A549 treated with dexamethasone at 1 μM for 4 hours (cell line): Measurements from ENCODE around the gene TMSB4X. TPM values are rescaled to one million over a fixed set of nuclear protein-coding genes. Genes with fewer than 3 reads are reported as not detected.

ENCODE experiments used
- total RNA-seq: library from RNA; stranded (reverse); fragments of 200-300 nt; extraction: Qiagen RNA extraction; gene quantifications from 5 replicates; pipeline ENCODE4 v1.2.3, GENCODE V29; 2022

The TMSB4X gene
- total RNA-seq, result 4,205 to 8,148 TPM (median 4,544 TPM) in 5 replicates

DNA sequence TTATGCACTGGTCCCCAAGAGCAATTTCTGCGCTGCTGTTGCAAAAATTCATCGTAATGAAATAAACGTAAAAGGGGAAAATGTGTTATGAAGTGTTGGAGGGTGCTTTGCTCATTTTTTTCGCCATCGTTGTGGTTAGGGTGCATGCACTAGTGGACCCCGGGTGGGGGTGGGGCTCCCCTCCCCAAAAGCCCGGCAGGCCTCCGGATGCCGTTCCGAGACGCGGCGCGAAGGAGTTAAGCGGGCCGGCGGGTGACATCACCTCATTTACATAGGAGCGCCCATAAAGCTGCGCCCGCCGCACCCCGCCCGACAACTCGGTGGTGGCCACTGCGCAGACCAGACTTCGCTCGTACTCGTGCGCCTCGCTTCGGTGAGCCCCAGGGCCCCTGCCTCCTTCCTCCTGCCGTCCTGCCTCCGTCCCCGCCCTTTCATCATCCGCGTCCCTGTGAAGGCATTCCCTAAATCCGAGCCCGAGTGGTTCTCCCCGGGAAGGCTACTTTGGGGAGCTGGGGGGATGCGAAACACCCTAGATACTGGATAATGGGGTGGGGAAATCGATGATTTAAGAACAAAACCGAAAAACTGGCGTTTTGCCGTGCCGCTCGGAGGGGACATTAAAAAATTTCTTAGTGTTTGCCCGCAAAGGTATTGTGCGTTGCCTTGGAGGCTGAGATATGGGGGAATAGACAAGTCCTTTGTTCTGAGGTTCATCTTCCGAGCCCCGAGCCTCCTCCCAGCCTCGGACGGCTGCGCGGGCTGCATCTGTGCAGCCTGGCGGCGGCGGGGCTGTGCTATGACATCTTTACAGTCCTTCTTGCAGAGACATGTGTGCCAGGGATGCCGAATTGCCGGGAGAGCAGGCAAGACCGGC lies at the start of gene TMSB4X:
Gene TMSB4X (plus strand): TSS at position 315 of the 874 bp plus-strand sequence.

Other genes with a start within 250 kb of the TMSB4X start
- 33.5 to 52.9 TPM (median 51.7 TPM) in 5 replicates for gene PRPS2, start 183.7 kb upstream of the TMSB4X start, total RNA-seq
- gene TLR7, start 108.0 kb upstream of the TMSB4X start, total RNA-seq, result not detected in 5 replicates
- not detected in 5 replicates for gene TLR8, start 68.5 kb upstream of the TMSB4X start, total RNA-seq
- gene FAM9C, start 69.5 kb downstream of the TMSB4X start, total RNA-seq, result 0.05 TPM in 1 of 5 replicates, not detected in the others